HG03460 (cell line): ENCODE data around the gene CTAGE9.

Experiments
- ATAC-seq: cut with Tn5 transposase; IDR thresholded peaks from one replicate; pipeline ENCODE4 v1.9.1; 2021; ENCODE audit not compliant: unreplicated experiment

CTAGE9 gene

GRCh38 chr6:131673184-131673583, 37.6 kb downstream of the CTAGE9 start:
- ATAC-seq: no peak

- ATAC-seq: no peak
These were observed 40.9 kb downstream of the CTAGE9 start for GRCh38 chr6:131669891-131670290.

- ATAC-seq: no peak
These were observed 47.1 kb downstream of the CTAGE9 start for GRCh38 chr6:131663578-131664165.

GRCh38 chr6:131660195-131660594, 50.6 kb downstream of the CTAGE9 start:
- no peak for ATAC-seq
